SH-SY5Y (cell line): Measurements from ENCODE around the gene COMMD4.

Source experiments
- GATA2 ChIP-seq: IDR thresholded peaks from 2 replicates; pipeline ENCODE4 v1.6.1; 2011; ENCODE audit warnings: mild to moderate bottlenecking, low read depth, low read length
- GATA3 ChIP-seq: IDR thresholded peaks from 2 replicates; pipeline ENCODE4 v1.6.1; 2011; ENCODE audit warnings: low read depth, mild to moderate bottlenecking, low read length, moderate library complexity

GRCh38 chr15:75356517-75356916 lies 20.7 kb downstream of the COMMD4 start:
- TF ChIP-seq GATA2 (no peak), GATA3 (no peak)
